ENCODE measurements around the gene CHSY3.

Gene CHSY3

DNA sequence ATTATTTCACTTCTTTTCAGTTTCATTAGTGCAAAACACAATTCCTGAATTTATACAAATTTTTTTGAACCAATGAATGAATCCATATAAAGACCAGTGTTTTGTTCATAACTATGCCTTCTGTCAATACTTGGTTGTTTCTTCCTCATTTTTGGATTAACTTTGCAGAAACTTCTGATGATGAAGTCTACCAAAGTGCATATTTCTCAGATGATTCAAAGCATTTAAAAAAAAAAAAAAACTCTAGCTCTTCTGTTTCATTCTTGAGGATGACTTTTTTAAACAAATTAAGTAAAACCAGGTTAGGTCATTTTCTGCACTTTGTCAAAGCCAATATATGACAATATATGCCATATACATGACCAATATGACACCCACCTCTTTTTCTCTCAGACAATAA lies 92.6 kb downstream of the CHSY3 start:
- Histone ChIP-seq H3K4me3 (ENCODE audit: low read length in 2 of 2) (no peak overlapping the region), H3K4me1 (ENCODE audit: control insufficient read depth in 2 of 2, insufficient read depth in 1 of 2, low read depth in 1 of 2, low read length in 2 of 2) (no peaks in the 10 kb centered on the region), H3K79me1 (ENCODE audit: low read depth, low read length) (no peaks in the 10 kb centered on the region), H3K27me3 (ENCODE audit: control insufficient read depth in 3 of 3, insufficient read depth in 3 of 3, low read depth in 1 of 3, low read length in 3 of 3) (no peaks in the 10 kb centered on the region), H3K14ac (ENCODE audit: low read length) (no peak overlapping the region), H3K18ac (ENCODE audit: low read length) (no peak overlapping the region), H3K9me3 (replicated peaks in 1 of 2; ENCODE audit: control insufficient read depth in 2 of 2, insufficient read depth in 1 of 2, low read depth in 1 of 2, low read length in 2 of 2) (no peaks in the 10 kb centered on the region), H3K4me2 (ENCODE audit: insufficient read depth, low read length, poor library complexity, severe bottlenecking) (no peak overlapping the region), H3K9ac (ENCODE audit: low read depth, low read length, poor library complexity) (no peak overlapping the region), H2AFZ (ENCODE audit: low read length) (no peak overlapping the region), H4K91ac (ENCODE audit: low read depth, low read length, poor library complexity) (no peak overlapping the region), H2BK15ac (ENCODE audit: low read length) (no peak overlapping the region), H3K27ac (replicated peaks; ENCODE audit: low read length) (no peak overlapping the region), H2BK120ac (ENCODE audit: low read depth, low read length) (no peak overlapping the region), H3K4ac (ENCODE audit: low read length) (no peak overlapping the region), H2BK12ac (ENCODE audit: low read length) (no peak overlapping the region), H2BK5ac (ENCODE audit: low read length) (no peak overlapping the region), H4K8ac (ENCODE audit: low read depth, low read length) (no peak overlapping the region), H2AK5ac (ENCODE audit: low read depth, low read length) (no peak overlapping the region), H3K36me3 (replicated peaks in 1 of 2; ENCODE audit: control insufficient read depth in 2 of 2, insufficient read depth in 2 of 2, low read length in 2 of 2) (no peaks in the 10 kb centered on the region), H3K23ac (ENCODE audit: low read depth, low read length, poor library complexity) (no peak overlapping the region)
- DNase-seq (ENCODE audit: low spot score): no peak

DNA sequence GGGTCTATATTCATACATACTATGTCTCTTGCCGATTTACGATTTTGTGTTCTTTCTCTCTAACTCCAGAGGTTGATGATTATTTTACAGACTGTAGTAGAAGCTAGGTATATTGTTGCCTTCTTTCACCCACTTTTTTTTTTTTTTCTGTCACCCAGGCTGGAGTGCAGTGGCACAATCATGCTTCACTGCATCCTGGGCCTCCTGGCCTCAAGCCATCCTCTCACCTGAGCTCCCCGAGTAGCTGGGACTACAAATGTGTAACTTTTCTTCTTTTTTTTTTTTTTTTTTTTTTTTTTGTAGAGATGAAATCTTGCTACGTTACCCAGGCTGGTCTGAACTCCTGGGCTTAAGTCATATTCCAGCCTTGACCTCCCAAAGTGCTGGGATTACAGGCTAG lies 96.2 kb downstream of the CHSY3 start:
- Histone ChIP-seq H3K4me1 (ENCODE audit: control insufficient read depth in 2 of 2, insufficient read depth in 1 of 2, low read depth in 1 of 2, low read length in 2 of 2) (peaks cover 0 to 1% of the 10 kb centered on the region in 2 donors), H4K8ac (ENCODE audit: low read depth, low read length) (no peak overlapping the region), H3K23ac (ENCODE audit: low read depth, low read length, poor library complexity) (no peak overlapping the region), H3K4me3 (ENCODE audit: low read length in 2 of 2) (no peak overlapping the region), H3K27me3 (ENCODE audit: control insufficient read depth in 3 of 3, insufficient read depth in 3 of 3, low read depth in 1 of 3, low read length in 3 of 3) (no peaks in the 10 kb centered on the region), H2AFZ (ENCODE audit: low read length) (no peak overlapping the region), H3K9ac (ENCODE audit: low read depth, low read length, poor library complexity) (no peak overlapping the region), H2AK5ac (ENCODE audit: low read depth, low read length) (no peak overlapping the region), H2BK120ac (ENCODE audit: low read depth, low read length) (no peak overlapping the region), H3K4me2 (ENCODE audit: insufficient read depth, low read length, poor library complexity, severe bottlenecking) (no peak overlapping the region), H3K14ac (ENCODE audit: low read length) (no peak overlapping the region), H2BK5ac (ENCODE audit: low read length) (no peak overlapping the region), H4K91ac (ENCODE audit: low read depth, low read length, poor library complexity) (no peak overlapping the region), H3K27ac (replicated peaks; ENCODE audit: low read length) (no peak overlapping the region), H2BK15ac (ENCODE audit: low read length) (no peak overlapping the region), H3K9me3 (replicated peaks in 1 of 2; ENCODE audit: control insufficient read depth in 2 of 2, insufficient read depth in 1 of 2, low read depth in 1 of 2, low read length in 2 of 2) (no peaks in the 10 kb centered on the region), H3K4ac (ENCODE audit: low read length) (no peak overlapping the region), H3K18ac (ENCODE audit: low read length) (no peak overlapping the region), H3K36me3 (replicated peaks in 1 of 2; ENCODE audit: control insufficient read depth in 2 of 2, insufficient read depth in 2 of 2, low read length in 2 of 2) (no peaks in the 10 kb centered on the region), H3K79me1 (ENCODE audit: low read depth, low read length) (no peaks in the 10 kb centered on the region), H2BK12ac (ENCODE audit: low read length) (no peak overlapping the region)
- DNase-seq (ENCODE audit: low spot score): no peak
- no CpG with 5 or more reads among the region's 4 CpGs for WGBS, 2 donors (ENCODE audit: extremely low coverage in 2 of 2, insufficient read length in 2 of 2, insufficient replicate concordance in 1 of 2)

DNA sequence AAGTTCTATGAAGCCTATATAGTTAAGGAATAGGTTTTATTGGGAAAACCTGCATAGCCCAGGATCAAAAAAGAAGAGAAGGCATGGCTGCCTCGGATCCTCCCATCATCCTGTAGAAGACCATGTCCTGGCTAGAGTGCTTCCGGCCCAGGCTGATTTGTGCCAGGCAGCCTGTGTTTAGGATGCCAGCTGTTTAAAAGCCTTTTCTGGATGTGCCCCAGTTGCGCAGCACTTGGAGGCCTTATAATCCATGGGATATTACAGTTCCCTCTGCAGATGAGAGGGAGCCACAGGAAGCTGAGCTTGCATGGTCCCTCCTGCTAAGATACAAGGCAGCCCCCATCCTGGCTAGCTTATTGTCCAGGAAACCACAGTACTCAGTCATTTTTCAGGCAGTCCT lies 97.9 kb downstream of the CHSY3 start:
- WGBS, 2 donors (ENCODE audit: extremely low coverage in 2 of 2, insufficient read length in 2 of 2, insufficient replicate concordance in 1 of 2): no CpG with 5 or more reads among the region's 3 CpGs
- no peak overlapping the region for H2AK5ac ChIP-seq (ENCODE audit: low read depth, low read length)

DNA sequence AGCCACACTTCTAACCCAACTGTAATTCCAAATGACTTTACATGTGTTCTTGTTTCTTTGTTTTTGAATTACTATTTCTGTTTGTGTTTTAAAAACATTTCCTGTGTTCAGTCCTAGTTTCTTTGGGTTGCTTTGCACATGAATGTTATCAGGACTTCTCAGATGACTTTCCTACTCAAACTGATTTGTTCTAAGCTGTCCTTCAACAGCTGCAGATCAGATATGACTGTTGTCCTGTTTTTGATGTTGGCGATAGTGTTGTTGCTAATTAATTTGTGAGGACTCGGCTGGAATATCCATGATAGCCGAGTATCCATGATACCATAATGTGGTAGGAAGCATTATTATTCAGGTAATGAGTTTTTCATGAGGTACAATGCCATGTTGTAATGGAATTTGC lies 98.6 kb downstream of the CHSY3 start:
- H4K91ac ChIP-seq (ENCODE audit: low read depth, low read length, poor library complexity): no peak overlapping the region
- no peak overlapping the region for H4K8ac ChIP-seq (ENCODE audit: low read depth, low read length)
- no CpG with 5 or more reads among the region's 3 CpGs for whole genome bisulfite sequencing, 2 donors (ENCODE audit: extremely low coverage in 2 of 2, insufficient read length in 2 of 2, insufficient replicate concordance in 1 of 2)

More for the DNA sequence above, 97.9 kb downstream of the CHSY3 start:
- no peak overlapping the region for H4K91ac ChIP-seq (ENCODE audit: low read depth, low read length, poor library complexity)
- no peak overlapping the region for H2BK120ac ChIP-seq (ENCODE audit: low read depth, low read length)
- no peak overlapping the region for H3K4ac ChIP-seq (ENCODE audit: low read length)
- no peaks in the 10 kb centered on the region for H3K79me1 ChIP-seq (ENCODE audit: low read depth, low read length)
- H3K4me2 ChIP-seq (ENCODE audit: insufficient read depth, low read length, poor library complexity, severe bottlenecking): no peak overlapping the region
- H2AFZ ChIP-seq (ENCODE audit: low read length): no peak overlapping the region
- no peak overlapping the region for H2BK15ac ChIP-seq (ENCODE audit: low read length)
- H3K14ac ChIP-seq (ENCODE audit: low read length): no peak overlapping the region
- no peak for DNase-seq (ENCODE audit: low spot score)
- no peaks in the 10 kb centered on the region for H3K9me3 ChIP-seq (replicated peaks in 1 of 2; ENCODE audit: control insufficient read depth in 2 of 2, insufficient read depth in 1 of 2, low read depth in 1 of 2, low read length in 2 of 2)
- peaks cover 0 to 1% of the 10 kb centered on the region in 2 donors for H3K4me1 ChIP-seq (ENCODE audit: control insufficient read depth in 2 of 2, insufficient read depth in 1 of 2, low read depth in 1 of 2, low read length in 2 of 2)
- no peak overlapping the region for H3K23ac ChIP-seq (ENCODE audit: low read depth, low read length, poor library complexity)
- H3K27ac ChIP-seq (replicated peaks; ENCODE audit: low read length): no peak overlapping the region
- H3K18ac ChIP-seq (ENCODE audit: low read length): no peak overlapping the region
- H2BK5ac ChIP-seq (ENCODE audit: low read length): no peak overlapping the region
- H3K27me3 ChIP-seq (ENCODE audit: control insufficient read depth in 3 of 3, insufficient read depth in 3 of 3, low read depth in 1 of 3, low read length in 3 of 3): no peaks in the 10 kb centered on the region
- no peak overlapping the region for H4K8ac ChIP-seq (ENCODE audit: low read depth, low read length)
- H3K36me3 ChIP-seq (replicated peaks in 1 of 2; ENCODE audit: control insufficient read depth in 2 of 2, insufficient read depth in 2 of 2, low read length in 2 of 2): no peaks in the 10 kb centered on the region
- no peak overlapping the region for H2BK12ac ChIP-seq (ENCODE audit: low read length)
- no peak overlapping the region for H3K9ac ChIP-seq (ENCODE audit: low read depth, low read length, poor library complexity)
- no peak overlapping the region for H3K4me3 ChIP-seq (ENCODE audit: low read length in 2 of 2)

More for the DNA sequence above, 98.6 kb downstream of the CHSY3 start:
- no peak overlapping the region for H3K14ac ChIP-seq (ENCODE audit: low read length)
- no peak overlapping the region for H3K4me3 ChIP-seq (ENCODE audit: low read length in 2 of 2)
- peaks cover 0 to 1% of the 10 kb centered on the region in 2 donors for H3K4me1 ChIP-seq (ENCODE audit: control insufficient read depth in 2 of 2, insufficient read depth in 1 of 2, low read depth in 1 of 2, low read length in 2 of 2)
- H2AFZ ChIP-seq (ENCODE audit: low read length): no peak overlapping the region
- H3K79me1 ChIP-seq (ENCODE audit: low read depth, low read length): no peaks in the 10 kb centered on the region
- no peaks in the 10 kb centered on the region for H3K9me3 ChIP-seq (replicated peaks in 1 of 2; ENCODE audit: control insufficient read depth in 2 of 2, insufficient read depth in 1 of 2, low read depth in 1 of 2, low read length in 2 of 2)
- no peak overlapping the region for H3K4ac ChIP-seq (ENCODE audit: low read length)
- no peak overlapping the region for H2BK15ac ChIP-seq (ENCODE audit: low read length)
- no peak for DNase-seq (ENCODE audit: low spot score)
- no peak overlapping the region for H3K23ac ChIP-seq (ENCODE audit: low read depth, low read length, poor library complexity)
- no peaks in the 10 kb centered on the region for H3K27me3 ChIP-seq (ENCODE audit: control insufficient read depth in 3 of 3, insufficient read depth in 3 of 3, low read depth in 1 of 3, low read length in 3 of 3)
- H2BK12ac ChIP-seq (ENCODE audit: low read length): no peak overlapping the region
- no peak overlapping the region for H2BK5ac ChIP-seq (ENCODE audit: low read length)
- H3K18ac ChIP-seq (ENCODE audit: low read length): no peak overlapping the region
- H3K27ac ChIP-seq (replicated peaks; ENCODE audit: low read length): no peak overlapping the region
- H3K36me3 ChIP-seq (replicated peaks in 1 of 2; ENCODE audit: control insufficient read depth in 2 of 2, insufficient read depth in 2 of 2, low read length in 2 of 2): no peaks in the 10 kb centered on the region
- no peak overlapping the region for H3K4me2 ChIP-seq (ENCODE audit: insufficient read depth, low read length, poor library complexity, severe bottlenecking)
- H2AK5ac ChIP-seq (ENCODE audit: low read depth, low read length): no peak overlapping the region
- no peak overlapping the region for H2BK120ac ChIP-seq (ENCODE audit: low read depth, low read length)
- no peak overlapping the region for H3K9ac ChIP-seq (ENCODE audit: low read depth, low read length, poor library complexity)

All from neuronal stem cell (in vitro differentiated cells).